Panc1 (cell line): ENCODE results near the gene EFCAB8.

Source experiments
- POLR2AphosphoS5 ChIP-seq: IDR thresholded peaks from 2 replicates; pipeline ENCODE4 v1.6.1; 2012; ENCODE audit warnings: mild to moderate bottlenecking, low read depth, low read length, moderate library complexity
- TCF7L2 ChIP-seq: IDR thresholded peaks from 2 replicates; pipeline ENCODE4 v1.6.1; 2011; ENCODE audit warnings: mild to moderate bottlenecking, low read depth, low read length, inconsistent platforms
- TF ChIP-seq, protein P1 (sequence below): fragments of 450-650 bp; IDR thresholded peaks from 2 replicates; pipeline ENCODE4 v1.5.1; 2017; ENCODE audit warnings: mild to moderate bottlenecking

DNA sequence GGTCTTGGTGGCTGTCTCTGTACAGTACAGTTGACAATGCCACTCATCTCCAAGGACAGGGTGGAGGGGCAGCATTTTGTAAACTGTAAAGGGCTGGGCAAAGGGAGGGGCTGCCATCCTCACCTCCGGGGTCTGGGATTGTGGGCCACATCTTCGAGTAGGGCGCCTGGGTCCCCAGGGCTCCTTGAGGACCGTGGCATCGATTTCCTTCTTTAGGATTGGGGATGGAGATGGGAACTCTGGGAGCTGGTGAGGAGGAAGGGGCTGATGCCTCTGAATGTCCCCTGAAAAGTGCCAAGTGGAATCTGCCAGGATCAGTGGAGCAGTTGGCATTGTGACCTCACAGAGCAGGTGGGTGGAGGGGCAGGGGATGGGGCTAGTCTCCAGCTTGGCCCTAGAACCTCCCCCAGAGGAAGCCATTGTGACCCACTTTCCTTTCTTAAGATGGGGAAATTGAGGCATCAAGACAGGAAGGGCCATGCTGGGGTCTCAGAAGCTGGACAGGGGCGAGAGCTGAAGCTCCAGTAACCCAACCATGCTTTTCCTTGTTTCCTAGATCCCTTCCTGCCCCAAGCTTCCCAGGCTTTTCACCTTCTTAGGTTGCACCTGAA, 145.5 kb downstream of the EFCAB8 start, which contains the start of gene SUN5:
- TF ChIP-seq, protein P1, sequence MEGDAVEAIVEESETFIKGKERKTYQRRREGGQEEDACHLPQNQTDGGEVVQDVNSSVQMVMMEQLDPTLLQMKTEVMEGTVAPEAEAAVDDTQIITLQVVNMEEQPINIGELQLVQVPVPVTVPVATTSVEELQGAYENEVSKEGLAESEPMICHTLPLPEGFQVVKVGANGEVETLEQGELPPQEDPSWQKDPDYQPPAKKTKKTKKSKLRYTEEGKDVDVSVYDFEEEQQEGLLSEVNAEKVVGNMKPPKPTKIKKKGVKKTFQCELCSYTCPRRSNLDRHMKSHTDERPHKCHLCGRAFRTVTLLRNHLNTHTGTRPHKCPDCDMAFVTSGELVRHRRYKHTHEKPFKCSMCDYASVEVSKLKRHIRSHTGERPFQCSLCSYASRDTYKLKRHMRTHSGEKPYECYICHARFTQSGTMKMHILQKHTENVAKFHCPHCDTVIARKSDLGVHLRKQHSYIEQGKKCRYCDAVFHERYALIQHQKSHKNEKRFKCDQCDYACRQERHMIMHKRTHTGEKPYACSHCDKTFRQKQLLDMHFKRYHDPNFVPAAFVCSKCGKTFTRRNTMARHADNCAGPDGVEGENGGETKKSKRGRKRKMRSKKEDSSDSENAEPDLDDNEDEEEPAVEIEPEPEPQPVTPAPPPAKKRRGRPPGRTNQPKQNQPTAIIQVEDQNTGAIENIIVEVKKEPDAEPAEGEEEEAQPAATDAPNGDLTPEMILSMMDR = no peak
- TF ChIP-seq POLR2AphosphoS5 (no peak), TCF7L2 (no peak)
